HS-27A (cell line): Measurements from ENCODE around the gene CFAP161.
"Not testable (repeated sequence)": the region's sequence is repeated elsewhere in the genome, so short reads cannot be mapped to it uniquely, and the experiment has no call there.

Source experiments
- DNase-seq: peaks from one replicate; pipeline ENCODE4 v3.0.0-alpha.2; 2012; ENCODE audit warnings: low read depth, missing footprints

CFAP161 gene

GRCh38 chr15:81157939-81158223 is 23.8 kb downstream of the CFAP161 start:
- no peak for DNase-seq

- not testable (repeated sequence) for DNase-seq
Measured at GRCh38 chr15:81158561-81158960, 24.5 kb downstream of the CFAP161 start.

GRCh38 chr15:81160312-81161159 is 26.5 kb downstream of the CFAP161 start:
- peak; percentile 88 for DNase-seq

GRCh38 chr15:81161160-81161673 is 27.1 kb downstream of the CFAP161 start:
- DNase-seq: no peak

- DNase-seq: no peak
Measured at GRCh38 chr15:81161851-81162250, 27.8 kb downstream of the CFAP161 start.

- no peak for DNase-seq
Measured at GRCh38 chr15:81163961-81164800, 30.1 kb downstream of the CFAP161 start.

GRCh38 chr15:81165535-81165934 is 31.5 kb downstream of the CFAP161 start:
- DNase-seq: no peak

- no peak for DNase-seq
Measured at GRCh38 chr15:81166636-81167305, 32.7 kb downstream of the CFAP161 start.

GRCh38 chr15:81168131-81168526 is 34.1 kb downstream of the CFAP161 start:
- no peak for DNase-seq

- no peak for DNase-seq
Measured at GRCh38 chr15:81168644-81169043, 34.6 kb downstream of the CFAP161 start.

- no peak for DNase-seq
Measured at GRCh38 chr15:81170511-81170910, 36.4 kb downstream of the CFAP161 start.

GRCh38 chr15:81171286-81171685 is 37.2 kb downstream of the CFAP161 start:
- DNase-seq: no peak

GRCh38 chr15:81174125-81174791 is 40.2 kb downstream of the CFAP161 start:
- DNase-seq: no peak

GRCh38 chr15:81174792-81175327 is 40.8 kb downstream of the CFAP161 start:
- DNase-seq: no peak

- no peak for DNase-seq
Measured at GRCh38 chr15:81175496-81175895, 41.4 kb downstream of the CFAP161 start.

- no peak for DNase-seq
Measured at GRCh38 chr15:81176291-81176893, 42.3 kb downstream of the CFAP161 start.

- no peak for DNase-seq
Measured at GRCh38 chr15:81178365-81178764, 44.3 kb downstream of the CFAP161 start.

GRCh38 chr15:81181220-81181619 is 47.1 kb downstream of the CFAP161 start:
- no peak for DNase-seq

- DNase-seq: no peak
Measured at GRCh38 chr15:81182031-81182755, 48.1 kb downstream of the CFAP161 start.

- no peak for DNase-seq
Measured at GRCh38 chr15:81182756-81183438, 48.8 kb downstream of the CFAP161 start.
